ENCODE data around the gene SECISBP2.

DNA sequence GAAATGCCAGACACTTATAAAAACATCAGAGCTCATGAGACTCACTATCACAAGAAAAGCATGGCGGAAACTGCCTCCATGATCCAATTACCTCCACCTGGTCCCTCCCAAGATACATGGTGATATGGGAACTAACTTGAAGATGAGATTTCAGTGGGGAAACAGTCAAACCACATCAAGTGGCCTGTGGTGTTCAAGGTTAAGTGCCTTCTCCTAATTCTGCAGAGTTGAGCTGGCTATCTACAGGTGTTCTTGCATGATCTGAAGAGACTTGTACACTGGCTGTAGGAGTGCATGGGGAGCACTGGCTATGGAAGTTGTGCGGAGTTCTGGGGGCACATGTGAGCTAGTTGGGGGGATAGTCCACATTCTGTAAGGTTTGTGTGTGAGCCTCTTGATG, 41.3 kb upstream of the SECISBP2 start:
- TF ChIP-seq CTCF (conservative IDR thresholded peaks at IDR 0.05; ENCODE audit: low read depth in 2 of 2) = no peak
- TF ChIP-seq POLR2AphosphoS5 (IDR thresholded peaks at IDR 0.05; ENCODE audit: low read depth) = no peak
- TF ChIP-seq EZH2 (IDR thresholded peaks at IDR 0.05; ENCODE audit: low read depth, unreplicated experiment) = no peak
- TF ChIP-seq, protein P1, sequence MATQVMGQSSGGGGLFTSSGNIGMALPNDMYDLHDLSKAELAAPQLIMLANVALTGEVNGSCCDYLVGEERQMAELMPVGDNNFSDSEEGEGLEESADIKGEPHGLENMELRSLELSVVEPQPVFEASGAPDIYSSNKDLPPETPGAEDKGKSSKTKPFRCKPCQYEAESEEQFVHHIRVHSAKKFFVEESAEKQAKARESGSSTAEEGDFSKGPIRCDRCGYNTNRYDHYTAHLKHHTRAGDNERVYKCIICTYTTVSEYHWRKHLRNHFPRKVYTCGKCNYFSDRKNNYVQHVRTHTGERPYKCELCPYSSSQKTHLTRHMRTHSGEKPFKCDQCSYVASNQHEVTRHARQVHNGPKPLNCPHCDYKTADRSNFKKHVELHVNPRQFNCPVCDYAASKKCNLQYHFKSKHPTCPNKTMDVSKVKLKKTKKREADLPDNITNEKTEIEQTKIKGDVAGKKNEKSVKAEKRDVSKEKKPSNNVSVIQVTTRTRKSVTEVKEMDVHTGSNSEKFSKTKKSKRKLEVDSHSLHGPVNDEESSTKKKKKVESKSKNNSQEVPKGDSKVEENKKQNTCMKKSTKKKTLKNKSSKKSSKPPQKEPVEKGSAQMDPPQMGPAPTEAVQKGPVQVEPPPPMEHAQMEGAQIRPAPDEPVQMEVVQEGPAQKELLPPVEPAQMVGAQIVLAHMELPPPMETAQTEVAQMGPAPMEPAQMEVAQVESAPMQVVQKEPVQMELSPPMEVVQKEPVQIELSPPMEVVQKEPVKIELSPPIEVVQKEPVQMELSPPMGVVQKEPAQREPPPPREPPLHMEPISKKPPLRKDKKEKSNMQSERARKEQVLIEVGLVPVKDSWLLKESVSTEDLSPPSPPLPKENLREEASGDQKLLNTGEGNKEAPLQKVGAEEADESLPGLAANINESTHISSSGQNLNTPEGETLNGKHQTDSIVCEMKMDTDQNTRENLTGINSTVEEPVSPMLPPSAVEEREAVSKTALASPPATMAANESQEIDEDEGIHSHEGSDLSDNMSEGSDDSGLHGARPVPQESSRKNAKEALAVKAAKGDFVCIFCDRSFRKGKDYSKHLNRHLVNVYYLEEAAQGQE (IDR thresholded peaks at IDR 0.05; ENCODE audit: unreplicated experiment) = no peak
- no peak for TF ChIP-seq CREB1 (CRISPR knock-in tag; IDR thresholded peaks at IDR 0.05; ENCODE audit: low read depth)

All from GM23338 (cell line).